Measurements from ENCODE around the gene DIP2C.
"Not testable (repeated sequence)": the region's sequence is repeated elsewhere in the genome, so short reads cannot be mapped to it uniquely, and the experiment has no call there.

DIP2C gene

DNA sequence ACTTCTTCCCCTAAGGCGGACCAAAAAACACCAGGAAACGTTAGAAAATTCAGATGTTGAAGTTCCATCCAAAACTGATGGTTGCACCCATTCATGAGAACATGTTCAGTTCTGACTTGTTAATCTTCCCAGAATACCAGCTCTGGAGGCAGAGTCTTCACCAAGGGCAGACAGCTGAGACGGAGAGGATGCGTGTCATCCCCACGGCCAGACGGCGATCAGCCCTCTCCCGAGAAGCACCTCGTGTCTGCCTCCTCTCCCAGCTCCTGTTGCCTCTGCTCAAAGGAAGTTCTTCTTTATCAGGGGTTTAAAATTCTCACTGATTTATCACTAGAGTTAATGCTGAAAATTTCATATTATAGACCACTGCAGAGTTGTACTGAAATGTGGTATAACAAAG is 284.5 kb downstream of the DIP2C start:
- DNase-seq: no peak

DNA sequence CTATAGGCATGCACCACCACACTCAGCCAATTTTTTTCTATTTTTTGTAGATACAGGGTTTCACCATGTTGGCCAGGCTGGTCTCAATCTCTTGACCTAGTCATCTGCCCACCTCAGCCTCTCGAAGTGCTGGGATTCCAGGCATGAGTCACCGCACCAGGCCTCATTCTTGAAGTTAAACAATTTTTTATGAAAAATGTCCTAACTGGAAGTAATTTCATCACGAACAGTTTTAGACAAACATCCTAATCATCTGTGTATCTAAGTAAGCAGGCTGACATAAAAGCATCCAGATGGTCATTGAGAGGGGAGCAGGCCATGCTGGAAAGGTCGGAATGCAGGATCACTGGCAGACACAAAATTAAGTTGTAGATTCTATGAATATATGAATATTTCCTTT is 285.1 kb downstream of the DIP2C start:
- DNase-seq: no peak

DNA sequence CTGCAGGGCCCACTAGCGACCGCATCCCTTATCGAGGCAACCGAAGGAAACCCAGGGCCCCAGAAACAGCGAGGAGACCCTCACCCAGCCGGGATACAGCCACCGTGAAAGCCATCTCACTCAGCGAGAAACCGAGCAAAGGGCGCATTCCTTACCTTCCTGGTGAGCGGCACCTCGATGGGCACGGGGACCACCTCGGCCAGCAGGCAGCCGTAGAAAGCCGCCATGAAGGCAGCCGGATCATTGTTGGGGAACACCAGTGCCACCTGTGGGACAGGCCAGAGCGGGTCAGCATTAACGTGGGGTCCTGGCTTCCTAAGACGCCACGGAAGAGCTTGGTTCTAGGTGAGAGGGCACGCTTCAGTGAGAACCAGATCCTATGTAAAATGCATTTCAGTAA is 290.5 kb downstream of the DIP2C start:
- no peak for DNase-seq

DNA sequence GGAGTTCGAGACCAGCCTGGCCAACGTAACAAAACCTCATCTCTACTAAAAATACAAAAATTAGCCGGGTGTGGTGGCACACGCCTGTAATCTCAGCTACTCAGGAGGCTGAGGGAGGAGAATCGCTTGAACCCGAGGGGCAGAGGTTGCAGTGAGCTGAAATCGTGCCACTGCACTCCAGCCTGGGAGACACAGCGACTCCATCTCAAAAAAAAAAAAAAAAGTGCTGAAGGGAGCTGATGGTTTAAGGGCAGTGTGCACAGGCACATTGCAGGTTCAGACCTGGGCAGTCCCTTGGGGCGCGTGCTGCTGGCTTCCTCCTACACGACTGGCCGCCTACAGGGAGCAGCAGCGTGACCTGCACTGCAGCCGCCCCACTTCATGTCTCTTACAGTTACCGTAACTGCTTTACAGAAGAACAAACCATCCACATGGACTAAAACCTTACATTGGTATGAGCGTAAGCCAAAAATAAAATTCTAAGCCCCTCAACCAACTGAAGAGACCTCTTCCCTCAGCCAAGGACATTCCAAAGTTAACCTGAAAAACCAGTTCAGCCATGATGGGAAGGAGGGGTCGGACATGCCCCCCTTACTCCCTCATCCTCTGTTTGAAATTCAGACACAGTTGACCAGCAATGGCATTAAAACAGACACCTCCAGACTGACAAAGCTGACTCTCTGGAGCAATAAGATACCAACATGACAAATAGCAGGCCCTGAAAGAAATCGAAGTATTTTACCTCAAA is 292.0 kb downstream of the DIP2C start:
- no peak for DNase-seq

- no peak for DNase-seq
Measured at GRCh38 chr10:396535-397220, 292.8 kb downstream of the DIP2C start.

GRCh38 chr10:396107-396506 is 293.4 kb downstream of the DIP2C start:
- no peak for DNase-seq

DNA sequence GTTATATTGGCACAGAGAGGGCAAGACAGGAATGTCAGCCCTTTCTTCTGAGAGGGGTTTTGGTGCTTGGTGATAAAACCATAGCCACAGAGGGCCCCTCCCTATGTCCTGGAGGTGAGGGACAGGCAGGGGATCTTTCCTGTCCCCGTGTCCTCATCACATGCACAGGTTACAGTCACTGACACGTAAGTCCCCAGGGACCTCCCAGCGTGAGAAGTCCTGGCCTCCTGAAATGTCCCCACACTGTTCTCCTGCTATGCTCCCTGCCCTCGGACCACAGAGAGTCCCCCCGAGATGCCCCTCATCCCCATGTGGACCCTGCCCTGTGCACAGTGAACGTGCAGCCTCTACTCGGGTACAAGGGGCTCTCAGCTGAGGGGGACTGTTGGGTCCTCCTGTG is 293.8 kb downstream of the DIP2C start:
- DNase-seq: no peak

DNA sequence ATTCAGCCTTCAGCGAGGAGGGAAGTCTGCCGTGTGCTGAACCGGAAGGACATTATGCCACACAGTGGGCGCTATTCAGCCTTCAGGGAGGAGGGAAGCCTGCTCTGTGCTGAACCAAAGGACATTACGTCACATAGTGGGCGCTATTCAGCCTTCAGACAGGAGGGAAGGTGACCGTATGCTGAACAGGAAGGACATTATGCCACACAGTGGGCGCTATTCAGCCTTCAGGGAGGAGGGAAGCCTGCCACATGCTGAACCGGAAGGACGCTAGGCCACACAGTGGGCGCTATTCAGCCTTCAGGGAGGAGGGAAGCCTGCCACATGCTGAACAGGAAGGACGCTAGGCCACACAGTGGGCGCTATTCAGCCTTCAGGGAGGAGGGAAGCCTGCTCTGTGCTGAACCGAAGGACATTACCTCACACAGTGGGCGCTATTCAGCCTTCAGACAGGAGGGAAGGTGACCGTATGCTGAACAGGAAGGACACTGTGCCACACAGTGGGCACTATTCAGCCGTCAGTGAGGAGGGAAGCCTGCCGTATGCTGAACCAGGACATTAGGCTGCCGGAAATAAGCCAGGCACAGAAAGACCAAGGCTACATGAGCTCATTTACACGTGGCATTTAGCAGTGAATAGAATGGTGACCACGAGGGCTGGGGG is 294.9 kb downstream of the DIP2C start:
- not testable (repeated sequence) for DNase-seq

DNA sequence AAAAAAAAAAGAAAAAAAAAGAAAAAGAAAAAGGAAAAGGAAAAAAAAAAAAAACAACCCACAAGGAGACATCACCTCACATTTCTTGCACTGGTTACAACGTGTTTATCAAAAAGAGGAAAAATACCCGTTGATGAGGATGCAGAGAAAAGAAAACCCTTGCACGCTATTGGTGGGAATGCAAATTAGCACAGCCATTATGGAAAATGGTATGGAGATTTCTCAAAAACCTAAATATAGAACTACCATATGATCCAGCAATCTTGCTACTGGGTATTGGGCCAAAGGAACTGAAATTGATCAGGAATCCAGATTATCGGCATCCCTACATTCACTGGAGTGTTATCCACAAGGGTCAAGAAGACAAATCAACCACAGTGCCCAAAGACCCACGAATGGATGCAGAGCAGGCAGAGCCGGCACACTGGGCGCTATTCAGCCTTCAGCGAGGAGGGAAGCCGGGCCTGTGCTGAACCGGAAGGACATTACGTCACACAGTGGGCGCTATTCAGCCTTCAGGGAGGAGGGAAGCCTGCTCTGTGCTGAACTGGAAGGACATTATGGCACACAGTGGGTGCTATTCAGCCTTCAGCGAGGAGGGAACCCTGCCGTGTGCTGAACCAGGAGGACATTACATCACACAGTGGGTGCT is 295.6 kb downstream of the DIP2C start:
- no peak for DNase-seq

DNA sequence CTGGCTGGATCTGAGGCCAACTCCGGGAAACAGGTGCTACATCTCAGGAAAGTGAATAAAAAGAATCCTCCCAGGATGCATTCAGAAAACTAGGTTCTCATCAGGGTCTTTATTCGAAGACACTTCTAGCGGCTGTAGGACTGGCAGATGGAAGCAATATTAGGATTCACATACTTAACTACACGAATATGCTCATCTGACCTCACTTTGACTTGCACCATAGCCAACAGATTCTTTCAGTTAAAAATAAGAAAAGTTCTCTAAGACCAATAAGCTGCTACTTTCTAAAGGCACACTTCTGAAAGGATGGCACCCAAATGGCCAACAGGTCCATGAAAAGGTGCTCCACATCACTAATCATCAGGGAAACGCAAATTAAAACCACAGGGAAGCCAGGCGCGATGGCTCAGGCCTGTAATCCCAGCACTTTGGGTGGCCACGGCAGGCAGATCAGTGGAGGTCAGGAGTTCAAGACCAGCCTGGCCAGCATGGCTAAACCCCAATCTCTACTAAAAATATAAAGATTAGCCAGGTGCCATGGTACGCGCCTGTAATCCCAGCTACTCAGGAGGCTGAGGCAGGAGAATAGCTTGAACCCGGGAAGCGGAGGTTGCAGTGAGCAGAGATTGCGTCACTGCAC is 296.2 kb downstream of the DIP2C start:
- DNase-seq: no peak

DNA sequence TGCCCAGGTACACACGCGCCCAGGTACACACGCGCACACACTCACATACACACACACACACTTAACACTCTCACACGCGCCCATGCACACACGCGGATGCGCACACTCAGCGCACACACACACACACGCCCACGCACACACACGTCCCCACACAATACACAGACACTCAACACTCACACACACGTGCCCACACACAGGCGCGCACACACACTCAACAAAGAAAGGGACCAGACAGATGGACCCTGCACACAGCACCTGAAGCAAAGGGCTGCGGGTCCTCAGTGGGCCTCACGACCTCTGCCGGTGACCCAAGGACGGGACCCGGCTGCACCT is 296.8 kb downstream of the DIP2C start:
- no peak for DNase-seq

GRCh38 chr10:391847-392704 is 297.4 kb downstream of the DIP2C start:
- no peak for DNase-seq

- no peak for DNase-seq
Measured at GRCh38 chr10:391305-391704, 298.2 kb downstream of the DIP2C start.

GRCh38 chr10:390449-391100 is 298.9 kb downstream of the DIP2C start:
- DNase-seq: no peak

DNA sequence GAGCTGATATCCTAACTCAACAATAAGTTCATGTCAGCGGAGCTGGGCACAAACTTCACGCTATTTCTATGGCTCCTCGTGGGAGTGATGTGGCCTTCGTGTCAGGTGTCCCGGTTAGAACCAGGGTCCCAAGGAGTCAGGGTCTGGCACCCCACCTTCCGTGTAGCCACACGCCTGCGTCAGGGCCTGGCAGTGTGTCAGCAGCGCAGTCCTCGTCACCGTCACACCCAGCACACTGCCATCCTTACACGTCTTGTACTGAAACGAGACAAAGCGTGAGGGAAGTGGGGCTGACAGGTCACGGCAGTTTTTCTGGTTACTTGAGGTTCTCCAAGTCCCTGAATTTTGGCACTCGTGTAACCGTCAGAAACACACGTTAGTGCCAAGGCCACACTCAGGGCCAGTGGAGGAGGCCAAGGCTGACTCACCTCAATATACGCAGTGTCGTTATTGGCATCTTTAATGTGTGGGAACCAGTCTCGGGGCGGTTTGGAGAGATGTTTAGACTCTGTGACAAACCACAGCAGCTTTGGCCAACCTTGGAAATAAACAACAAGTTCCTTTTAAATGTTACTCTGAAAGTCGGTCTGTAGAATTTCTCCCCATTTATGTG is 299.5 kb downstream of the DIP2C start:
- DNase-seq: no peak

DNA sequence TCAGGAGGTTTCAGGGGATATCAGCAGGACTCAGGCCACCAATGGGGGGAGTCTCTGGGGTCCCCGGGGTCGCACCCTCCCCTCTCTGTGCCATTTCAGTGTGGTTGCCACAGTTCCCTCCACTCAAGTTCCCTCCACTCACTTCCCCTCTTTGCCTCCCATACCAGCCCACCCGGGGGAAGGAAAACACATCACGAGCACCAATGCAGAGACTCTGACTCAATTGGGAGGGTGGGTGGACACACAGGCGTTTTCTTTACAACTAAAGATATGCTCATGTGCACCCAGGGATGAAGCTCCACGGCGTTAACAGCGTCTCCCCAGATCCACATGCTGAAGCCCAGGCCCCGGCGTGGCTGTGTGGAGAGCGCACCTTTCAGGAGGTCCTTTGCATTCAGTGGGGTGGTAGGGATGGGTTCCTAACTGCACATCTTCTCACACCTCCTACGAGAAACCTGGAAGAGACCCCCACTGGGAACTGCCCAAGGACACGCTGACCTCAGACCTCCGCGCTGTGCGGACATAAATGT is 300.1 kb downstream of the DIP2C start:
- DNase-seq: no peak

DNA sequence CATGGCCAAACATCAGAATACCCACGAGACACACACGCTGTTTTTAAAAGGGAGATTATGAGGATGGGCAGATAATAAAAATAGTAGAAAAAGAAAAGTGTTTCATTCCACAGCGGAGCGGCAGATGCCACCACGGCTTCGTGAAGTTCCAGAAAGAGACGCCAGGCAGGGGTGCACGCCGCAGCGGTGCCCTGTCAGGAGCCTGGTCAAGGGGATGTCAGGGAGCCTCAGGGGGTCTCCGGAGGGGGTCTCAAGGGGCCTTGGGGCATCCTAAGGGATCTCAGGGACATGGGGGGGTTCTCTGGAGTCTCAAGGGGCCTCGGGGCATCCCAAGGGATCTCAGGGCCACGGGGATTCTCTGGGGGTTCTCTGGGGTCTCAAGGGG is 300.8 kb downstream of the DIP2C start:
- DNase-seq: no peak

- DNase-seq: no peak
Measured at GRCh38 chr10:387909-388660, 301.4 kb downstream of the DIP2C start.

DNA sequence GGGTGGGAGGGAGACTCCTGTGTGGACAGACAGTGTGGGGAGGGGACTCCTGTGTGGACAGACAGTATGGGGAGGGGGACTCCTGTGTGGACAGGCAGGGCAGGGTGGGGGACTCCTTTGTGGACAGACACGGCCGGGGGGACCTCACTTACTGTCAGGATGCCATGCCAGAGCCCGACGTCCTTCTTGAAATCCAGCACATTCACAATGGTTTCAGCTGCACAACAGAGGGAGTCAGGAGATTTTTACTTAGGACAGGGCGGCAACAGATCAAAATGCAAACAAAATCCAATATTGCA is 301.9 kb downstream of the DIP2C start:
- DNase-seq: no peak

DNA sequence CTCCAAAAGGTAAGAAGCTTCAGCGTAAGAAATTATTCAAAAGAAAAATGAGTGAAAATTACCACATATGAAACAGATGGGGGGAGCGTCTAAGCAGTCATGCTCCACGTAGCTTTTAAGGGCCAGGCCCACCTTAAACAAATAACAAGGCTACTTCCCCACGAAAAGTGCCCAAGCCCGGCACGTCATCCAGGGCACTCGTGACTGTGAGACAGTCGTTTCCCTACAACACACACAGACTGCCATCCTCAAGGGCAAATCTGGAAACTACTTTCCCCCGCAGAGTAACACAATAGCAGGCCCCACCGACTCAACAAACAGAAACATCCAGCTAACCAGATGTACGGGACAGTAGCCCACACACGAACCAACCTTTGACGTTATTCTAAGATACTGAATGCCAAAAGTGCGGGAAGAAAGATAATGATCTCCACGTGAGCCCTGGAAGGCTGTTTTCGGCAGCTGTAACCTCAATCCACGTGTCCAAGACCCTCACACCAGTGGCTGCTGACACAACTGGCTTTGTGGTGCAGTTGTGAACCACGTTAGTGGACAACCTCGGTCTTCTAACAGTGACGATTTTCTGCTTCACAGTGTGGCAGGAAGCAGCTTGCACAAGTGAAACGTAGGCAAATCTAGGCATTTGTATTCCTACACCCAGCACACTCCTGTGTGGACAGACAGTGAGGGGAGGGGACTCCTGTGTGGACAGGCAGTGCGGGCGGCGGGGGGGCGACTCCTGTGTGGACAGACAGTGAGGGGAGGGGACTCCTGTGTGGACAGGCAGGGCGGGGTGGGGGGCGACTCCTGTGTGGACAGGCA is 302.5 kb downstream of the DIP2C start:
- no peak for DNase-seq

All from activated CD4-positive, alpha-beta T cell treated with anti-CD3 and anti-CD28 coated beads, Interleukin-2, Interleukin-6, amounts not matched to agents 100 ng/mL and 50 ng/mL, durations not matched to agents 16 hours and 8 hours (primary cell).